GM18873 (cell line): ENCODE results near the gene TENM4.
"Not testable (repeated sequence)": the region's sequence is repeated elsewhere in the genome, so short reads cannot be mapped to it uniquely, and the experiment has no call there.

Experiments
- ATAC-seq: cut with Tn5 transposase; IDR thresholded peaks from one replicate; pipeline ENCODE4 v1.9.1; 2021; ENCODE audit warnings: mild to moderate bottlenecking, moderate library complexity, moderate number of reproducible peaks; ENCODE audit not compliant: unreplicated experiment, low FRiP score

The TENM4 gene

DNA sequence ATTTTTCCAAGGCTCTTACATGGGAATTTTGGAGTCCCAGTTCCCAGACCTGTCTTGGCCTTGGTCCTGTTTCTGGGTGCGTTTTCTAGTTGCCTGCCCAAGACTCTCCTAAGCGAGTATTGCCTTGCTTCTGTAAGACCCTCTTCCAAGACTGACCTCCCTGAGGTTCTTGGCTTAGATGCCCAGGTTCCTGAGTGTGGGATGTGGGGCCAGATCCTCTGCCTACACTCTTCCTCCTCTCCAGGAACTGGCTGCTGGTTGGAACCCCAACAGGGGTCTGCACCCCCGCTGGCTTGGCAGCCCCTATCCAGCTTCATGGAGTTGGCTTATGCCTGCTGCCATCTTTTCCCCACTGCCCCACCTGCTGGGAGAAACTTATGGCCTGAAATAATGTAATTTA, 429.5 kb downstream of the TENM4 start:
- ATAC-seq = no peak

DNA sequence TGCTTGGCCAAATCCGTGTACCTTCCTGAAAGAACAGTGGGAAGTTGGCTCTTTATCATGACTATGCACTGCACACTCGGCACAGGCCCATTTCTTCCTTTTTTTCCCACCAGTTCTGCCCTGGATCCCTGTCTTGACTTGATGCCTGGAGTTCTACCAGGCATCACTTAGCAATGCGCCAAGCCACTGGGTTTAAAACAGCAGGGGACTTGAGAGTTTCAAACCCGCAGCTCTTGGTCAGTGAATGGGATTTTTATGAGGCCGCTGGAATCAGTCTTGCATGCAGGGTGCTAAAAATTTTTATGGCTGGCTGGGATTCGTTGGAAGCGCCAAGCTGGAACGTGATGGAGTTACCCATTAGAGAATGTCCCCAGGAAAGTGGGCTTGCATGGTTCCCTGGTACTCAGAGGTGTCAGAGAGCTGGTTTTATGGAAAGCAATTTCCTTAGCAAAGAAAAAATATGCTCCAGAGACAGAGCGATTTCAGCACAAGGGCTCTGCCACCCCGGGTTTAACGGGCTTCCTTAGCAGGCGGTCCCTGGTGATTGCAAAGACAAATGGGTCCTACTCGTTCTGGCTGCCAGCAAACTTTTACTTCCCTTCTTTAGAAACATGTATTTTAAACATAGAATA, 432.9 kb downstream of the TENM4 start:
- ATAC-seq = no peak

DNA sequence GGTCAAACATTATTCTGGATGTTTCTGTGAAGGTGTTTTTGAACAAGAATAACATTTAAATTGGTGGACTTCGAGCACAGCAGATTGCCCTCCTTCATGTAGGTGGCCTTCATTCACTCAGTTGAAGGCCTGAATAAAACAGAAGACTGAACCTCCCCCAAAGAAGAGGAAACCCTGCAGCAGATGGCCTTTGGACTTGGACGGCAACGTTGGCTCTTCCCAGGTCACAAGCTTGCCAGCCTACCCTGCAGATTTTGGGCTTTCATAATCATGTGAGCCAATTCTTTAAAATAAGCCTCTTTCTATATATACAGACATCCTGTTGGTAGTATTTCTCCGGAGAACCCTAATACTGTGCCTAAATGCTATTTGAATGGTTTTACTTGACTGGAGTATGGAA, 434.0 kb downstream of the TENM4 start:
- no peak for ATAC-seq

DNA sequence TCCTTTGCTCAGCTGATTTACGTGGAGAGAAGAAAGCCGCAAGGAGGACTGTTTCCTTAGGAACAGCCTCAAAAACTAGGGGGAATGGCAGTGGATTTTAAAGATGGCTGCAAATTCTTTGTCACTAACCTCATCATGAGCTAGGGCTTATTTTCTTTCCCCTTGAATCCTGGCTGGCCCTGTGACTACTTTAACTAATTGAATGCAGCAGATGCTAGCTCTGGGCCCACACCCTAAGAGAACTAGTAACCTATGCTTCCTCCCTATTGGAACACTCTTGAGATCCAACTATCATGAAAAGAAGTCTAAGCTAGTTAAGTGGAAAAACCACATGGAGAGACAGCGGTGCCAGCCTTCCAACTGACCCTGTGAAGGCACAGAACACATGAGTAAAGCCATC, 444.8 kb downstream of the TENM4 start:
- ATAC-seq = no peak

DNA sequence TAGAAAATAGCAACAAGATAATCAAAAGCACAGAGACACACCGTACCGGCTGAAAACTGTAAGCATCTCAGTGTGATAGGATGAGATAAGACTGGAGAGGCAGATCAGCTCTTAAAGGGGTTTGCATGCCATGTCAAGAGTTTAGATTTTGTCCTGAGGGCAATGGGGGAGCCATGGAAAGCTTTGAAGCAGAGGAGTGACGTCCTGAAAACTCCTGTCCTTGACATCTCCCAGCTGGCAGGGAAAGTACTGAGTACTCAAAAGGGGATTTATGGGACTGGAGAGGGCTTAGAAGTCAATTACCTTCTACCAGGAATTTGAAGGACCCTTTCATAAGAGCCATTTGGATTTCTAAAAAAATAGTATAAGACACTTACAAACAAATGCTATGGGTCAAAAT, 445.7 kb downstream of the TENM4 start:
- no peak for ATAC-seq

DNA sequence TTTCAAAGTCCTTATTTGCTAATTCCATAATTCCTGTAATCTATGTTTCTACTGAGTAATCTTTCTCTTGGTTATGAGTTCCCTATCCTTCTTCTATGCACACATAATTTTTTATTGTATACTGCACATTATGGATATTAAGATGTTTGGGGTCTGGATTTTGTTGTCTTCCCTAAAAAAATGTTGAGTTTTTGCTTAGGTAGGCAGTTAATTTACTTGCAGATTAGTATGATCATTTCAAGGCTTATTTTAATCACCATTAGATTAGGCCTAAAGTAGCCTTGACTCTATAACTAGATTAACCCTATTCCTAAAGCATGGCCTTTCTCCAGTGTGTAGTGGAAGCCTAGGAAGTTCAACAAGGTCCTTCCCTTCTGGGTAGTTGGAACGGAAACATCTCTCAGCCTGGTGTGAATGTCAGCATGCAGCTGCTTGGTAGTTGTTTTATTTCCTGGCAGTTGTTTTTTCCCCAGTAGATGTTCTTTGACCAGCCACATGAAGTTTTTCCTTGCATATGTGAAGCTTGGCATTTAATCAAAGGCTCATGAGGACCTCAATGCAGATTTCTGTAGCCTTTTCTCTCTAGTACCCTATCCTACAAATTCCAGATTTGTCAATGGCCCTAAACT, 446.9 kb downstream of the TENM4 start:
- ATAC-seq = no peak

DNA sequence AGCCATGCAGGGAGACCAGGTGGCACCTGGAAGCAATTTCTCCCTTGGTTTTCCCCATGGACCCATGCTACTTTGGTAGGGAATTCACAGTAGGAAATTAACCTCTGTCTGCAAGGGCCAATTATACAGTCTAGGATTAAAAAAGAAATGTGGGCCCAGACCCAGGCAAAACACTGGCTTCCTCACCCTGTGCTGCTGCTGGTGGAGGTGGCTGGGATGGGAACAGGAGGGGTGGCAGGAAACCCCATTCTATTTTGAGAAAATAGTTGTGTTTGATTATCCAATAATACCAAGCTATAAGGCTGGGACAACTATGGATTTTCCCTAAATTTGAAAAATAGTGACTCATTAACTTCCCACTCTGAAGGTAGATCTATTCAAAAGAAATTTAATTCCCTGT, 449.1 kb downstream of the TENM4 start:
- no peak for ATAC-seq

DNA sequence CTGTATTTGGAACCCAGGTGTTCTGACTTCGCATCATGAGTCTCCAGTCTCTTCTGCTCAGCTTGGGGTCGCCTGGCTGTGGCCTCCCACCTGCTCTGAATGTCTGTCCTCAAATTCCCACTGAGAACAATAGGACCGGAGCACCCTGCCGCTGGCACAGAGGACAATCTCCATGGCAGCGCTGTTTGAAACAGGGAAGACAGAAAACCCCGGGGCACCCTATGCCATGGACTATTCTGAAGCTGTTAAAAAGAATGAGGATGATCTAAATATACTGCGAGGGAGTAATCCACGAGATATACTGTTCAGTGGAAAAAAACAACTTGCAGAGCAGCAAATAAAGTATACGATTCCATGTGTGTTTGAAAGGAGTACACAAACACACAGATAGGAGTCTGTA, 450.6 kb downstream of the TENM4 start:
- no peak for ATAC-seq

DNA sequence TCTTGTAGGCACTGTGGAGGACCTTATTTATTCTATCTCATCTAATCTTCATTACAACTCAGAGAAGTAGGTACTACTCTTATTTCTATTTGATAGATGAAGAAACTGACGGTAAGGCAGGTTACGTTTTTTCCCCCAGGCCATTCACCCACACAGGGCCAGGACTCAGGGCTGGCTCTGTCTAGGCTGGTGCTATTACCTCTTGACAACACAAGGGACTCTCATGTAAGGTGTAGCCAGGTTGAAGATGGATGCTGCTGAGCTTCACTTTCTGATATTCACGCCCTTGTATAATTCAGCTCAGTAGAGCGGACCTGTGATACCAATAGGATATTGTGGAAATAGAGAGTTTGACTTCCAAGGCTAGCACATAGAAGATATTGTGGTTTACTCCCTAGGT, 453.1 kb downstream of the TENM4 start:
- ATAC-seq = no peak

DNA sequence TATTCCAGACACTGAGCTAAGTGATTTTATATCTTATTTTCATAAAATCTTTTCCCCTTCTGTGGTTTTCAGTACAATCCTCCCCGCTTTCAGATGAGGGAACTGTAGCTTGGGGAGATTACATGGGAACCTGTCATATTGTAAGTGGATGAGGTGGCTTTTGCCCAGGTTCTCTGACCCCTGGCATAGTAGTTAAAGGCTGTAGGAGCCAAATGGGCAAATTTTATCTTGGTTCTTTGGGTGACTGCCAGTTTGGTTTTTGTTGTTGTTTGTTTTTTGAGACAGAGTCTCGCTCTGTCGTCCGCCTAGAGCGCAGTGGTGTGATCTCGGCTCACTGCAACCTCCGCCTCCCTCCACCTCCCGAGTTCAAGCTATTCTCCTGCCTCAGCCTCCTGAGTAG, 454.5 kb downstream of the TENM4 start:
- ATAC-seq = no peak

DNA sequence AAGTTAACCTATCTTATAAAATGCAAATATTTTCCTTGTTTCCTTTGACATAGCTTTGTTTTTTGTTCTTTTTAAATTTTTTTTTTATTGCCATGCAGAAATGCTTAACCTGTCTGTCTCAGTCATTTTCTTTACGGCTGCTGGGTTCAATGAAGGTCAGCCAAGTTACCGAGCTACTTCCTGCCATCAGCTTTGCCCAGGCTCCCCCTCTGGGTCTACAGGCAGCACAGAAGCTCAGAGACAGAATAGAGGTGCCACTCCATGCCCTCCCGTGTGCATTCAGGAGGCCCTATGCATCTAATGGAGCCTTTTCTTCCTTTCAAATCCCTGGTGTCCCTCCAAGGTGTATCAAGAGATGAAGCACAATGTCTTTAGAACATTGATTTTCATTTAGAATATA, 455.2 kb downstream of the TENM4 start:
- no peak for ATAC-seq

DNA sequence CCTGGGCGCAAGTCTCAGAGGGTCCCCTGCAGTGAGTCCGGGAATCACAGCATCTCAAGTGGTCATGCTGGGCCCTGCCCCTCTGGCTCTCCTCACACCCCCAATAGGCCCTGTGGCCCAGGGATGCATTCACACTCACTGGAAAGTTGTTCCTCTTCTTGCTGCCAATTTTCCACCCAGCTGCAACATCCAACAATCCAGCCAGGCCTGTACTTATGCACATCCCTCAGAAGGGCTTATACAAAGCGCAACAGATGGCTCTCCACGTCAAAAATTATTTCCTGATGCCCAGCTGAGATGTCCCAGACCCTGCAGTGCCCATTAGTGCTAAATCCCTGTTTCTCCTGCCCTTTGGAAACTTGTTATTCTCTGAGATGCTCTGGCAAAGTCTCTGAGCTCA, 458.4 kb downstream of the TENM4 start:
- no peak for ATAC-seq

DNA sequence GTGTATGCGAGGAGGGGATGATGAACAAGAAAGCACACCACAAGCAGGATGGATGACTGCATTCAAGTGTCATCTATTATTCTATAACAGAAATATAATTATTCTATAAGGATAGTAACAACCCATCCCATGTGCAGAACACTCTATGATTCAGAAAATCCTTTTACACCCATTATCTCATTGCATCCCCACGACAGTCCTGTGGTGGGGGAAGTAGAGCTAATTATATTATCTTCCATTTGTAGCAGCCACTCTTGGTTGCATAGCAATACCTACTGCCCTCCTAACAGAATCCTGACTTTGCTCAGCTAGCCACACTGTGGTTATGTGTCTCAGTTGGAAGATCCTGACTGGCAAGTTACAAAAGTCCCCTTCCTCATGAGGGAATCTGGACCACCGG, 459.7 kb downstream of the TENM4 start:
- no peak for ATAC-seq

DNA sequence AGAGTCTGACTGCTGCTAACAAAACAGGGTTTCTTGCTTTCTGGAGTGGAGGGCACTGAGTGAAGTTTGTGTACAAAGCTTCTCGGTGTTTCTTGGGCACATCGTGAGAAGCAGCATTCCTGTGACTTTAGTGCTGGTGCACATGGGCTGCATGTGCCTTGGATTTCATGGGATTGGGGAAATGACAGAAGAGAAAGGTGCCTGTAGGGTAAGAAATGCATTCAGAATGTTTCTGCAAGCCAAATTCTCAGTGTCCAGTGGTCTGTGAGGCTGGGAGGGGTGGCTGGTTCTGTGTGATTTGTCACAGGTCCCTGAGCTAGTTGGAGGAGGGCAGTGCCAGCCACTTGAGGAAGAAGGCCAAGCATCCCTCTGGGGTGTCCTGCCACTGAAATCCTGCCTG, 462.0 kb downstream of the TENM4 start:
- ATAC-seq = no peak

DNA sequence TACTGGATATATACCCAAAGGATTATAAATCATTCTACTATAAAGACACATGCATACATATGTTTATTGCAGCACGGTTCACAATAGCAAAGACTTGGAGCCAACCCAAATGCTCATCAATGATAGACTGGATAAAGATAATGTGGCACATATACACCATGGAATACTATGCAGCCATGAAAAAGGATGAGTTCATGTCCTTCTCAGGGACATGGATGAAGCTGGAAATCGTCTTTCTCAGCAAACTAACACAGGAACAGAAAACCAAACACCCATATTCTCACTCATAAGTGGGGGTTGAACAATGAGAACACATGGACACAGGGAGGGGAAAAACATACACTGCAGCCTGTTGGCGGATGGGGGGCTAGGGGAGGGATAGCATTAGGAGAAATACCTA, 463.0 kb downstream of the TENM4 start:
- ATAC-seq = not testable (repeated sequence)

DNA sequence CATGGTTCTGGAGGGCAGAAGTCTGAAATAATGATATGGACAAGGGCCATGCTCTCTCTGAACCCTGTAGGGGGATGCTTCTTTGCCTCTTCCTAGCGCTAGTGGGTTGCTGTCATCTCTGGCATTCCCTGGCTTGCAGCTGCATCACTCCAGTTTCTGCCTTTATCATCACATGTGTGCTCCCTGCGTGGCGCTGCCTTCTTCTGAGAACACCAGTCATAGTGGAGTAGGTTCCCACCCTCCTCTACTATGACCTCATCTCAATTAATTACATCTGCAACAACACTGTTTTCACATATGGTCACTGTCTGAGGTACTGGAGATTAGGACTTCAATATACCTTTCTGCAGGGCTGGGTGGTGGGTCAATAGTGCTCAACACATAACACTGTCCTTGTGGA, 463.8 kb downstream of the TENM4 start:
- ATAC-seq = no peak

DNA sequence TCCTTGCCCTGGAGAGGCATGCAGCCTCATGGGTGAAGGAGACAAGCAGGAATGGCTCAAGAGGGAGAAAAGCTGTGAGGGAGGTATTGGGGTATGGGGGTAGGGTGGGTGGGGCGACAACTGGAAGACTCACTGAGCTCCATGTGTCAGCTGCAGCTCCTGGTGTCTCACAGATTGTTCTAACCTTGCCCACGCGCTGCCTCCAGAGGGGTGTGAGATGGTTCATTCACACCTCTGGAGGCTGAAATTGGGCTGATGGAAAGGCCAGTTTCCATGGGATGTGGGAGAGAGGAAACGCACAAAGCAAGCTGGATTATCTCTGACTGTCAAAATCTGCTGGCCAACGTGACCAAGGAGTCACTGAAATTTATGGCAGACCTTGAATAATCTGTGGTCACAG, 465.7 kb downstream of the TENM4 start:
- no peak for ATAC-seq

DNA sequence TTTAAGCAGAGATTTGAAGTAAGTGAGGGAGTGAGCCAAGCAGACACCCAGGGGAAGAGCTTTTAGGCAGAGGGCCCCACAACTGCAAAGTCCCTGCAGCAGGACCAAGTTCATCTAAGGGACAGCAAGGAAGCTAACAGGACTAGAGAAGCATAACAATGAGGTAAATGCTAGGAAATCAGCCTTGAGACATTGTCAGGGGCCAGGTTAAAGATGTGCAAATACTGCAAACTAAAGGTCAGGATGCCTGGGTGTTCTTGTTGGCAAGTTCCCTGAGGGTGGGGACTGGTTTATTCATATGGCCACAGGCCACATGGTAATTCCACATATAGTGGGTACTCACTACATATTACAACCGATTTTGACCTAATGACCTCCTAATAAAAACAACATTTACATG, 467.0 kb downstream of the TENM4 start:
- ATAC-seq = no peak

DNA sequence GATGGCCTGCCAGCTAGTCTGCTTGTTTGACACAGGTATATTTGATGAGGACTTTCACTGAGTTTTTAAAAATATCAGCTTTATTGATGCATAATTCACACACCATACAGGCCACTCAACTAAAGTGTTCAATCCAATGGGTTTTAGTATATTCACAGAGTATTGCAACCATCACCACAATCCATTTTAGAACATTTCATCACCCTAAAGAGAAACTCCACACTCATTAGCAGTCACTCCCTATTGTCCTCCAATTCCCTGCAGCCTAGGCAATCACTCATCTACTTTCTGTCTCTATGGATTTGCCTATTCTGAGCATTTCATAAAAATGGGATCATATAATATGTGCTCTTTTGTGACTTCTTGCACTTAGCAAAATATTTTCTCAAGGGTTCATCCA, 468.2 kb downstream of the TENM4 start:
- ATAC-seq = no peak

DNA sequence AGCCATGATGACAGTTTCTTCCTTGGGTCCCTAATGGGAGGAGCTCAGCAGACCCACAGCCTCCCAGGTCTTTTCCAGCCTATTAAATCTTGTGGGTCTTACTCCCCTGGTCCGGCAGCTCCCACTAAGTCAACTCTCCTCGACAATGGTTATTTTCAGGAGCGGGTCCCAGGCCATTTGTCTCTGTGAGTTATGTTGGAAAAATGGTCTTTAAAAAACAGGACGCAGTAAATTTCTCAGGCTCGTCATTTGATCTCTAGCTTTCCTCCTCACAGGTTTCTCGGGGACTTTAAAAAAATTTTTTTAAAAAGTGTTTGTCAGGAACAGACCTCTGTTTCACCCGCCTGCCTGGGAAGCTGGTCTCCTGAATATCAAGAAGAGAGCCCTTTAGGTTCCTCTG, 468.7 kb downstream of the TENM4 start:
- no peak for ATAC-seq

DNA sequence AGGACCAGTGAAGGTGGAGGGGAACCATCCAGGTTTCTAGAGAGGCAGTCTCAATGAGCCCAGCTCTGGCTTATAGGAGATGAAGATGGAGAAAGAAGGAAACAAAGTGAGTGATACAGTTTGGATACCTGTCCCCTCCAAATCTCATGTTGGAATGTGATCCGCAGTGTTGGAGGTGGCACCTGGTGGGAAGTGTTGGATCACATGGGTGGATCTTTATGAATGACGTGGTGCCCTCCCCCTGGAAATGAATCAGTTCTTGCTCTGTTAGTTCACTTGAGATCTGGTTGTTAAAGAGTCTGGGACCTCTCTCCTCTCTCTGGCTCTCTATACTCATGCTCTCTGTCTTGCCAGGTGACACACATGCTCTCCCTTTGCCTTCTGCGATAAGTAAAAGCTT, 473.0 kb downstream of the TENM4 start:
- no peak for ATAC-seq

DNA sequence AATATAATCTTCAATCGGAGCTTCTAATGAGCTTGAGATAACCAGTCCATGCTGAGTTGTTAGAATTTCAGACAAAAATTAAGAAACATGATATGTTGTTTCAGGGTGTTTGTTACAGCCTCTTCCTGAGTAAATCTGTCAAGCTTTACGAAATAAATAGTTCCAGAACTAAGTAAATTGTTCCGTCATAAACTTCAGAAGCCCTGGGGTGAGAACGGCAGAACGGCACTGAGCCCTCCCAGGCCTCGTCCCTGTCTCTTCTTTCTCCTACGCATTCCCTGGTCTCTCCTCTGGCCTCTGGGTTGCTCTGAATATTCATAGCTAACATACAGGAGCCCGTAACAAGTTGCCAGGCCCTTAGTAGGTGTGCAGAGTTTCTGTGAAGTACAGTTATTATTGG, 475.4 kb downstream of the TENM4 start:
- ATAC-seq = no peak
